Naive thymus-derived CD4-positive, alpha-beta T cell (primary cell): ENCODE measurements around the gene CPPED1. TPM values are rescaled to one million over a fixed set of nuclear protein-coding genes. Genes with fewer than 3 reads are reported as not detected.

Experiments used
- ATAC-seq: fragments of 150-1000 bp; cut with Tn5 transposase; 2 replicates; pipeline ENCODE4 v1.10.0; 2021; ENCODE audit warnings: mild to moderate bottlenecking, moderate library complexity
- CTCF ChIA-PET: fragments of 350-600 bp; sonication (Branson Sonifier 250); formaldehyde crosslinking; loops from one replicate; lab custom pipeline; 2021; ENCODE audit warnings: antibody characterized with exemption; lab: Charles Lee
- POLR2A ChIA-PET: fragments of 350-600 bp; sonication (Branson Sonifier 250); formaldehyde crosslinking; loops from one replicate; lab custom pipeline; 2021; ENCODE audit warnings: antibody characterized with exemption, inconsistent platforms; lab: Charles Lee
- DNase-seq, 9 donors: peaks; one replicate each; pipeline versions ENCODE4 v3.0.0 to v3.0.0-alpha.2; 2020 to 2022; ENCODE audit warnings: mixed read lengths in 1 of 9
- H3K27ac ChIP-seq: one replicate; pipeline ENCODE4 v1.7.0; 2013; ENCODE audit warnings: mild to moderate bottlenecking, low read depth, low read length, moderate library complexity
- H3K27me3 ChIP-seq, 2 donors: one replicate each; pipeline ENCODE4 v1.7.0; 2013; ENCODE audit warnings: low read length in 2 of 2, mild to moderate bottlenecking in 2 of 2, moderate library complexity in 2 of 2; ENCODE audit not compliant: control insufficient read depth in 2 of 2, insufficient read depth in 2 of 2
- H3K36me3 ChIP-seq, 3 experiments: 1 replicate in 2 of 3; 2 replicates in 1 of 3; pipeline ENCODE4 v1.7.0; 2013; ENCODE audit warnings: low read length in 3 of 3, mild to moderate bottlenecking in 3 of 3, moderate library complexity in 1 of 3; ENCODE audit not compliant: insufficient read depth in 3 of 3, control insufficient read depth in 2 of 3
- H3K4me1 ChIP-seq, 2 donors: one replicate each; pipeline ENCODE4 v1.7.0; 2013; ENCODE audit warnings: low read length in 2 of 2, mild to moderate bottlenecking in 2 of 2, moderate library complexity in 1 of 2; ENCODE audit not compliant: control insufficient read depth in 2 of 2, insufficient read depth in 2 of 2
- H3K4me3 ChIP-seq: 2 replicates; pipeline ENCODE4 v1.7.0; 2013; ENCODE audit warnings: mild to moderate bottlenecking, low read length
- H3K9me3 ChIP-seq, 3 experiments: 1 replicate in 2 of 3; 2 replicates in 1 of 3; pipeline ENCODE4 v1.7.0; 2013; ENCODE audit warnings: low read length in 3 of 3; ENCODE audit not compliant: control insufficient read depth in 2 of 3
- H3K27ac Mint-ChIP-seq, 9 donors: one replicate each; pipeline ENCODE4 v1.8.0; 2020 to 2022; ENCODE audit warnings: mixed read lengths in 9 of 9, mild to moderate bottlenecking in 8 of 9, moderate library complexity in 5 of 9, inconsistent platforms in 2 of 9
- H3K27me3 Mint-ChIP-seq, 5 donors: one replicate each; pipeline ENCODE4 v1.8.0; 2021 to 2022; ENCODE audit warnings: mixed read lengths in 5 of 5, mild to moderate bottlenecking in 1 of 5
- H3K36me3 Mint-ChIP-seq, 5 donors: one replicate each; pipeline ENCODE4 v1.8.0; 2020 to 2022; ENCODE audit warnings: mixed read lengths in 5 of 5, mild to moderate bottlenecking in 3 of 5, inconsistent platforms in 1 of 5
- H3K4me1 Mint-ChIP-seq, 7 donors: one replicate each; pipeline ENCODE4 v1.8.0; 2020 to 2022; ENCODE audit warnings: mixed read lengths in 7 of 7, mild to moderate bottlenecking in 3 of 7, inconsistent platforms in 1 of 7
- H3K4me3 Mint-ChIP-seq, 10 donors: one replicate each; pipeline ENCODE4 v1.8.0; 2020 to 2022; ENCODE audit warnings: mild to moderate bottlenecking in 10 of 10, mixed read lengths in 10 of 10, moderate library complexity in 6 of 10, inconsistent platforms in 2 of 10
- H3K9me3 Mint-ChIP-seq, 11 donors: one replicate each; pipeline ENCODE4 v1.8.0; 2020 to 2022; ENCODE audit warnings: mixed read lengths in 11 of 11, mild to moderate bottlenecking in 4 of 11, inconsistent platforms in 1 of 11, moderate library complexity in 1 of 11
- intact Hi-C, 2 donors: fragments of 100-400 bp; cut with micrococcal nuclease; formaldehyde crosslinking; loops; one replicate each; pipeline ENCODE4 v1.15.1; 2023
- polyA plus RNA-seq, 2 donors: library from polyadenylated mRNA; unstranded; fragments of 300-500 nt; fragmentation: Illumina TruSeq; gene quantifications; one replicate each; pipeline ENCODE4 v1.2.3, GENCODE V29; 2021
- total RNA-seq, 6 experiments: library from RNA in 5 of 6; stranded (reverse) in 5 of 6; gene quantifications; 1 replicate in 5 of 6; 2 replicates in 1 of 6; pipeline ENCODE4 v1.2.3 and lab custom pipeline; 2021 to 2026

The CPPED1 gene
- total and polyA plus RNA-seq, 7 experiments from 2014 or later = 2.4 to 56.5 (median 3.8) TPM

GRCh38 chr16:12747827-12748226 lies 55.9 kb downstream of the CPPED1 start:
- intact Hi-C loops = no loop called here
- Mint-ChIP-seq H3K27ac (no peak overlapping the region), H3K36me3 (peaks cover 18 to 36% (median 25%) of the 10 kb centered on the region in 5 donors), H3K27me3 (no peaks in the 10 kb centered on the region), H3K4me3 (no peak overlapping the region), H3K9me3 (peaks cover 3 to 31% (median 17%) of the 10 kb centered on the region in 11 donors), H3K4me1 (peaks cover 0 to 31% (median 6%) of the 10 kb centered on the region in 7 donors)
- ChIA-PET CTCF (no interaction called here), POLR2A (no interaction called here)
- H3K27me3 ChIP-seq = no peaks in the 10 kb centered on the region
- no peak overlapping the region for H3K4me3 ChIP-seq
- H3K9me3 ChIP-seq = peaks cover 0 to 10% (median 0%) of the 10 kb centered on the region in 3 experiments
- DNase-seq = no peak
- no peaks in the 10 kb centered on the region for H3K4me1 ChIP-seq
- no peak for ATAC-seq
- no peaks in the 10 kb centered on the region for H3K36me3 ChIP-seq
- no peak overlapping the region for H3K27ac ChIP-seq

- no peaks in the 10 kb centered on the region for H3K27me3 ChIP-seq
- H3K36me3 Mint-ChIP-seq = peaks cover 18 to 40% (median 25%) of the 10 kb centered on the region in 5 donors
- no peaks in the 10 kb centered on the region for H3K36me3 ChIP-seq
- H3K27ac ChIP-seq = no peak overlapping the region
- no peaks in the 10 kb centered on the region for H3K4me1 ChIP-seq
- peaks cover 0 to 10% (median 0%) of the 10 kb centered on the region in 3 experiments for H3K9me3 ChIP-seq
- ATAC-seq (no peak), DNase-seq (no peak)
- CTCF ChIA-PET = no interaction called here
- H3K27ac Mint-ChIP-seq = no peak overlapping the region
- POLR2A ChIA-PET = no interaction called here
- H3K4me3 ChIP-seq = no peak overlapping the region
- H3K4me1 Mint-ChIP-seq = peaks cover 0 to 30% (median 6%) of the 10 kb centered on the region in 7 donors
- no peaks in the 10 kb centered on the region for H3K27me3 Mint-ChIP-seq
- H3K4me3 Mint-ChIP-seq = no peak overlapping the region
- H3K9me3 Mint-ChIP-seq = peaks cover 3 to 31% (median 19%) of the 10 kb centered on the region in 11 donors
- intact Hi-C loops = no loop called here
These were observed 56.4 kb downstream of the CPPED1 start for GRCh38 chr16:12747261-12747660.

- ChIA-PET POLR2A (interaction anchor here (0.6 kb wide), 1 partner anchor 55 kb away, joined by 3 read pairs; no protein-coding TSS in a partner anchor), CTCF (no interaction called here)
- intact Hi-C loops = no loop called here
- Histone ChIP-seq H3K4me3 (no peak overlapping the region), H3K9me3 (peaks cover 0 to 10% (median 0%) of the 10 kb centered on the region in 3 experiments), H3K27me3 (no peaks in the 10 kb centered on the region), H3K4me1 (no peaks in the 10 kb centered on the region), H3K27ac (no peak overlapping the region), H3K36me3 (no peaks in the 10 kb centered on the region)
- ATAC-seq (no peak), DNase-seq (no peak)
- Mint-ChIP-seq H3K27ac (no peak overlapping the region), H3K9me3 (peaks cover 3 to 30% (median 20%) of the 10 kb centered on the region in 11 donors), H3K4me3 (no peak overlapping the region), H3K27me3 (no peaks in the 10 kb centered on the region), H3K4me1 (peaks cover 0 to 10% (median 0%) of the 10 kb centered on the region in 7 donors), H3K36me3 (peaks cover 19 to 46% (median 41%) of the 10 kb centered on the region in 5 donors)
These were observed 58.8 kb downstream of the CPPED1 start for GRCh38 chr16:12744860-12745259.

GRCh38 chr16:12742741-12743140 lies 60.9 kb downstream of the CPPED1 start:
- H3K36me3 Mint-ChIP-seq = peaks cover 25 to 55% (median 49%) of the 10 kb centered on the region in 5 donors
- ChIA-PET POLR2A (no interaction called here), CTCF (no interaction called here)
- Histone ChIP-seq H3K9me3 (peaks cover 0 to 10% (median 0%) of the 10 kb centered on the region in 3 experiments), H3K36me3 (no peaks in the 10 kb centered on the region), H3K27ac (no peak overlapping the region), H3K4me3 (no peak overlapping the region), H3K27me3 (no peaks in the 10 kb centered on the region), H3K4me1 (no peaks in the 10 kb centered on the region)
- no peak overlapping the region for H3K4me3 Mint-ChIP-seq
- ATAC-seq (no peak), DNase-seq (no peak)
- peaks cover 6 to 32% (median 21%) of the 10 kb centered on the region in 11 donors for H3K9me3 Mint-ChIP-seq
- peaks cover 0 to 4% (median 0%) of the 10 kb centered on the region in 7 donors for H3K4me1 Mint-ChIP-seq
- intact Hi-C loops = no loop called here
- H3K27me3 Mint-ChIP-seq = no peaks in the 10 kb centered on the region
- no peak overlapping the region for H3K27ac Mint-ChIP-seq

GRCh38 chr16:12740986-12741610 lies 62.6 kb downstream of the CPPED1 start:
- DNase-seq = no peak
- no peak for ATAC-seq
- ChIA-PET CTCF (no interaction called here), POLR2A (no interaction called here)
- H3K36me3 Mint-ChIP-seq = peaks cover 22 to 62% (median 52%) of the 10 kb centered on the region in 5 donors
- no peak overlapping the region for H3K4me3 Mint-ChIP-seq
- Histone ChIP-seq H3K27me3 (no peaks in the 10 kb centered on the region), H3K36me3 (no peaks in the 10 kb centered on the region), H3K4me1 (no peaks in the 10 kb centered on the region), H3K9me3 (peaks cover 0 to 10% (median 0%) of the 10 kb centered on the region in 3 experiments), H3K4me3 (no peak overlapping the region), H3K27ac (no peak overlapping the region)
- intact Hi-C loops = no loop called here
- H3K27ac Mint-ChIP-seq = no peak overlapping the region
- H3K9me3 Mint-ChIP-seq = peaks cover 6 to 34% (median 22%) of the 10 kb centered on the region in 11 donors
- H3K27me3 Mint-ChIP-seq = no peaks in the 10 kb centered on the region
- peaks cover 0 to 4% (median 0%) of the 10 kb centered on the region in 7 donors for H3K4me1 Mint-ChIP-seq

- CTCF ChIA-PET = no interaction called here
- Mint-ChIP-seq H3K4me3 (no peak overlapping the region), H3K27me3 (no peaks in the 10 kb centered on the region), H3K27ac (no peak overlapping the region), H3K4me1 (peaks cover 0 to 4% (median 0%) of the 10 kb centered on the region in 7 donors), H3K9me3 (peaks cover 2 to 34% (median 15%) of the 10 kb centered on the region in 11 donors), H3K36me3 (peaks cover 19 to 56% (median 50%) of the 10 kb centered on the region in 5 donors)
- ATAC-seq (no peak), DNase-seq (no peak)
- no peaks in the 10 kb centered on the region for H3K27me3 ChIP-seq
- no peak overlapping the region for H3K27ac ChIP-seq
- intact Hi-C loops = no loop called here
- no peaks in the 10 kb centered on the region for H3K4me1 ChIP-seq
- POLR2A ChIA-PET = no interaction called here
- no peaks in the 10 kb centered on the region for H3K36me3 ChIP-seq
- peaks cover 0 to 7% (median 0%) of the 10 kb centered on the region in 3 experiments for H3K9me3 ChIP-seq
- no peak overlapping the region for H3K4me3 ChIP-seq
These were observed 63.9 kb downstream of the CPPED1 start for GRCh38 chr16:12739738-12740137.

- H3K27ac ChIP-seq = no peak overlapping the region
- Mint-ChIP-seq H3K9me3 (peaks cover 0 to 37% (median 19%) of the 10 kb centered on the region in 11 donors), H3K4me3 (no peak overlapping the region), H3K36me3 (peaks cover 9 to 60% (median 53%) of the 10 kb centered on the region in 5 donors), H3K4me1 (peaks cover 0 to 3% (median 0%) of the 10 kb centered on the region in 7 donors), H3K27ac (no peak overlapping the region), H3K27me3 (no peaks in the 10 kb centered on the region)
- POLR2A ChIA-PET = no interaction called here
- no peaks in the 10 kb centered on the region for H3K36me3 ChIP-seq
- intact Hi-C loops = no loop called here
- no peaks in the 10 kb centered on the region for H3K4me1 ChIP-seq
- peaks cover 0 to 5% (median 0%) of the 10 kb centered on the region in 3 experiments for H3K9me3 ChIP-seq
- H3K4me3 ChIP-seq = no peak overlapping the region
- no peak for ATAC-seq
- H3K27me3 ChIP-seq = no peaks in the 10 kb centered on the region
- CTCF ChIA-PET = no interaction called here
- no peak for DNase-seq
These were observed 66.1 kb downstream of the CPPED1 start for GRCh38 chr16:12737563-12737962.
